ENCODE measurements around the gene PYY. TPM values are rescaled to one million over a fixed set of nuclear protein-coding genes. Genes with fewer than 3 reads are reported as not detected.

PYY gene
- total and polyA plus RNA-seq, 10 donors: not detected

GRCh38 chr17:43906951-43907424, 46.8 kb downstream of the PYY start:
- Histone ChIP-seq H3K4me1 (peaks cover 20 to 32% (median 30%) of the 10 kb centered on the region in 6 donors), H3K27ac (peak overlapping the region in 4 of 8 donors; percentile 18 to 52 (median 34)), H3K27me3 (replicated peaks in 1 of 7) (peaks cover 8 to 81% (median 43%) of the 10 kb centered on the region in 7 donors), H3K36me3 (no peaks in the 10 kb centered on the region), H3K9me3 (no peaks in the 10 kb centered on the region), H3K4me3 (peak overlapping the region; percentile 33 to 71 (median 43))
- TF ChIP-seq POLR2A (IDR thresholded peaks at IDR 0.05) (no peak), CTCF (IDR thresholded peaks at IDR 0.05 in 8 of 11, conservative IDR thresholded peaks at IDR 0.05 in 3 of 11) (no peak), POLR2AphosphoS5 (IDR thresholded peaks at IDR 0.05) (no peak)
- WGBS, 5 donors: 1 to 3% (median 2%) methylated on average over 24 to 29 of the region's 29 CpGs
- intact Hi-C loops (cut with DNase I; ENCODE audit: low total_unique reads): no loop called here
- DNase-seq: no peak

GRCh38 chr17:43905985-43906852, 47.5 kb downstream of the PYY start:
- Histone ChIP-seq H3K4me1 (peaks cover 20 to 32% (median 31%) of the 10 kb centered on the region in 6 donors), H3K27me3 (replicated peaks in 1 of 7) (peaks cover 8 to 89% (median 43%) of the 10 kb centered on the region in 7 donors), H3K27ac (peak overlapping the region in 1 of 8 donors; percentile 52), H3K9me3 (no peaks in the 10 kb centered on the region), H3K36me3 (no peaks in the 10 kb centered on the region), H3K4me3 (peak overlapping the region in 7 of 8 donors; percentile 33 to 71 (median 43))
- DNase-seq: no peak
- intact Hi-C loops (cut with DNase I; ENCODE audit: low total_unique reads): no loop called here
- WGBS, 5 donors: 9 to 14% (median 10%) methylated on average over 29 to 37 of the region's 37 CpGs
- TF ChIP-seq POLR2A (IDR thresholded peaks at IDR 0.05) (no peak), POLR2AphosphoS5 (IDR thresholded peaks at IDR 0.05) (no peak), CTCF (IDR thresholded peaks at IDR 0.05 in 8 of 11, conservative IDR thresholded peaks at IDR 0.05 in 3 of 11) (no peak)

- no peaks in the 10 kb centered on the region for H3K9me3 ChIP-seq
- intact Hi-C loops (cut with DNase I; ENCODE audit: low total_unique reads): no loop called here
- no peaks in the 10 kb centered on the region for H3K36me3 ChIP-seq
- H3K27ac ChIP-seq: no peak overlapping the region
- H3K4me1 ChIP-seq: peaks cover 26 to 39% (median 37%) of the 10 kb centered on the region in 6 donors
- TF ChIP-seq POLR2AphosphoS5 (IDR thresholded peaks at IDR 0.05) (no peak), POLR2A (IDR thresholded peaks at IDR 0.05) (no peak), CTCF (IDR thresholded peaks at IDR 0.05 in 8 of 11, conservative IDR thresholded peaks at IDR 0.05 in 3 of 11) (no peak)
- WGBS, 5 donors: 30 to 65% (median 41%) methylated on average over 3 of the region's 3 CpGs
- no peak for DNase-seq
- H3K4me3 ChIP-seq: peak overlapping the region in 2 of 8 donors; percentile 46 to 71
- H3K27me3 ChIP-seq (replicated peaks in 1 of 7): peaks cover 8 to 96% (median 50%) of the 10 kb centered on the region in 7 donors
These were observed 48.2 kb downstream of the PYY start for GRCh38 chr17:43905400-43905984.

Other genes with a start within 250 kb of the PYY start
- gene SOST, start 195.1 kb downstream of the PYY start, total RNA-seq: not detected
- under 1 TPM in 1 of 3 donors, not detected in 2; 0.04 TPM for gene SOST, start 195.1 kb downstream of the PYY start, polyA plus RNA-seq
- 10 to 100 TPM; 55.0 to 96.2 (median 87.5) TPM for gene DUSP3, start 175.0 kb downstream of the PYY start, total RNA-seq
- 10 to 100 TPM; 25.7 to 45.7 (median 32.1) TPM for gene DUSP3, start 175.0 kb downstream of the PYY start, polyA plus RNA-seq
- gene CFAP97D1, start 173.5 kb downstream of the PYY start, total RNA-seq: under 1 TPM in 4 of 7 donors, not detected in 3; 0.17 to 0.32 (median 0.20) TPM
- gene CFAP97D1, start 173.5 kb downstream of the PYY start, polyA plus RNA-seq: under 1 TPM in 1 of 3 donors, not detected in 2; 0.06 TPM
- 10 to 100 TPM in 2 of 7 donors, 1 to 10 TPM in 5; 3.3 to 23.9 (median 9.7) TPM for gene MPP3, start 120.8 kb downstream of the PYY start, total RNA-seq
- 1 to 10 TPM; 1.9 to 7.1 (median 5.7) TPM for gene MPP3, start 120.8 kb downstream of the PYY start, polyA plus RNA-seq
- gene CD300LG, start 106.8 kb downstream of the PYY start, total RNA-seq: 1 to 10 TPM in 6 of 7 donors, under 1 TPM in 1; 0.77 to 5.3 (median 3.6) TPM
- gene CD300LG, start 106.8 kb downstream of the PYY start, polyA plus RNA-seq: 1 to 10 TPM in 1 of 3 donors, under 1 TPM in 2; 0.33 to 1.7 (median 0.73) TPM
- 1 to 10 TPM in 5 of 7 donors, under 1 TPM in 2; 0.77 to 2.4 (median 1.2) TPM for gene MPP2, start 46.4 kb downstream of the PYY start, total RNA-seq
- gene MPP2, start 46.4 kb downstream of the PYY start, polyA plus RNA-seq: under 1 TPM; 0.13 to 0.51 (median 0.15) TPM
- not detected for gene PPY, start 11.5 kb downstream of the PYY start, total RNA-seq
- not detected for gene PPY, start 11.5 kb downstream of the PYY start, polyA plus RNA-seq
- 1 to 10 TPM in 4 of 7 donors, under 1 TPM in 3; 0.65 to 1.8 (median 1.0) TPM for gene NAGS, start 50.7 kb upstream of the PYY start, total RNA-seq
- under 1 TPM; 0.39 to 0.90 (median 0.82) TPM for gene NAGS, start 50.7 kb upstream of the PYY start, polyA plus RNA-seq
- 10 to 100 TPM; 15.9 to 30.6 (median 20.3) TPM for gene TMEM101, start 61.0 kb upstream of the PYY start, total RNA-seq
- 10 to 100 TPM; 16.5 to 23.1 (median 22.3) TPM for gene TMEM101, start 61.0 kb upstream of the PYY start, polyA plus RNA-seq
- gene LSM12, start 112.7 kb upstream of the PYY start, total RNA-seq: 10 to 100 TPM; 21.6 to 43.1 (median 39.4) TPM
- 10 to 100 TPM; 18.9 to 30.4 (median 22.4) TPM for gene LSM12, start 112.7 kb upstream of the PYY start, polyA plus RNA-seq
- gene G6PC3, start 116.8 kb upstream of the PYY start, total RNA-seq: 10 to 100 TPM; 24.9 to 49.2 (median 39.2) TPM
- gene G6PC3, start 116.8 kb upstream of the PYY start, polyA plus RNA-seq: 10 to 100 TPM; 28.9 to 36.8 (median 35.9) TPM
- 10 to 100 TPM; 42.3 to 72.9 (median 59.4) TPM for gene HDAC5, start 169.7 kb upstream of the PYY start, total RNA-seq
- gene HDAC5, start 169.7 kb upstream of the PYY start, polyA plus RNA-seq: 10 to 100 TPM; 18.5 to 39.9 (median 22.4) TPM
- gene HROB, start 188.0 kb upstream of the PYY start, total RNA-seq: 1 to 10 TPM; 1.3 to 4.1 (median 1.8) TPM
- gene HROB, start 188.0 kb upstream of the PYY start, polyA plus RNA-seq: 1 to 10 TPM in 2 of 3 donors, under 1 TPM in 1; 0.83 to 1.0 (median 1.0) TPM
- under 1 TPM in 1 of 7 donors, not detected in 6; 0.57 TPM for gene ASB16, start 216.8 kb upstream of the PYY start, total RNA-seq
- gene ASB16, start 216.8 kb upstream of the PYY start, polyA plus RNA-seq: under 1 TPM in 2 of 3 donors, not detected in 1; 0.09 to 0.16 TPM
- gene TMUB2, start 233.0 kb upstream of the PYY start, total RNA-seq: 10 to 100 TPM; 41.9 to 59.0 (median 43.8) TPM
- gene TMUB2, start 233.0 kb upstream of the PYY start, polyA plus RNA-seq: 10 to 100 TPM; 26.8 to 49.4 (median 43.1) TPM
- gene ATXN7L3, start 245.9 kb upstream of the PYY start, total RNA-seq: 10 to 100 TPM; 51.3 to 96.2 (median 68.4) TPM
- gene ATXN7L3, start 245.9 kb upstream of the PYY start, polyA plus RNA-seq: 10 to 100 TPM; 25.2 to 55.5 (median 27.2) TPM

Measured in spleen (tissue), 11 donors.